CD4-positive, alpha-beta T cell (primary cell): ENCODE data around the gene JCAD. TPM values are rescaled to one million over a fixed set of nuclear protein-coding genes. Genes with fewer than 3 reads are reported as not detected.

Experiments used
- ATAC-seq: fragments of 200-7000 bp; cut with Tn5 transposase; one replicate; pipeline ENCODE4 v1.10.0; 2022; ENCODE audit warnings: mild to moderate bottlenecking; ENCODE audit not compliant: poor library complexity
- CTCF ChIA-PET: fragments of 350-600 bp; sonication (Branson Sonifier 250); formaldehyde crosslinking; loops from one replicate; lab custom pipeline; 2021; ENCODE audit warnings: antibody characterized with exemption, inconsistent platforms; lab: Charles Lee
- POLR2A ChIA-PET: fragments of 350-600 bp; sonication (Branson Sonifier 250); formaldehyde crosslinking; loops from one replicate; lab custom pipeline; 2021; ENCODE audit warnings: antibody characterized with exemption, inconsistent platforms; lab: Charles Lee
- DNase-seq, 14 experiments: peaks; one replicate each; pipeline ENCODE4 v3.0.0-alpha.2; 2013 to 2020; ENCODE audit warnings: mixed read lengths in 2 of 14
- H3K27ac ChIP-seq, 2 donors: one replicate each; pipeline versions ENCODE4 v1.5.1 to v1.7.0; 2013; ENCODE audit warnings: low read length in 2 of 2, low read depth in 1 of 2, mild to moderate bottlenecking in 1 of 2
- H3K27me3 ChIP-seq, 2 experiments: 1 replicate in 1 of 2; 2 replicates in 1 of 2; pipeline versions ENCODE4 v1.6.1 to v1.7.0; 2013; ENCODE audit warnings: low read length in 2 of 2, control low read depth in 1 of 2, mild to moderate bottlenecking in 1 of 2, moderate library complexity in 1 of 2; ENCODE audit not compliant: insufficient read depth in 2 of 2, control insufficient read depth in 1 of 2
- H3K36me3 ChIP-seq: one replicate; pipeline ENCODE4 v1.6.1; 2013; ENCODE audit warnings: low read length, control low read depth; ENCODE audit not compliant: insufficient read depth
- H3K4me1 ChIP-seq: one replicate; pipeline ENCODE4 v1.6.1; 2013; ENCODE audit warnings: low read length, control low read depth; ENCODE audit not compliant: insufficient read depth
- H3K4me3 ChIP-seq: one replicate; pipeline ENCODE4 v1.5.1; 2013; ENCODE audit warnings: mild to moderate bottlenecking, low read length, moderate library complexity
- H3K9me3 ChIP-seq, 2 experiments: 1 replicate in 1 of 2; 2 replicates in 1 of 2; pipeline versions ENCODE4 v1.6.1 to v1.7.0; 2013; ENCODE audit warnings: low read length in 2 of 2, mild to moderate bottlenecking in 2 of 2, control low read depth in 1 of 2, moderate library complexity in 1 of 2; ENCODE audit not compliant: control insufficient read depth in 1 of 2, insufficient read depth in 1 of 2
- H3K27ac Mint-ChIP-seq: one replicate; pipeline ENCODE4 v1.8.0; 2020; ENCODE audit warnings: mixed read lengths
- H3K27me3 Mint-ChIP-seq: one replicate; pipeline ENCODE4 v1.8.0; 2021; ENCODE audit warnings: mixed read lengths
- H3K36me3 Mint-ChIP-seq: one replicate; pipeline ENCODE4 v1.8.0; 2021; ENCODE audit warnings: low read depth, mixed read lengths
- H3K4me1 Mint-ChIP-seq: one replicate; pipeline ENCODE4 v1.8.0; 2021; ENCODE audit warnings: low read depth, mixed read lengths
- H3K4me3 Mint-ChIP-seq: one replicate; pipeline ENCODE4 v1.8.0; 2020; ENCODE audit warnings: mild to moderate bottlenecking, mixed read lengths
- H3K9me3 Mint-ChIP-seq: one replicate; pipeline ENCODE4 v1.8.0; 2020; ENCODE audit warnings: mixed read lengths
- CTCF ChIP-seq: fragments of 200-600 bp; IDR thresholded peaks from one replicate; pipeline ENCODE4 v1.8.0; 2022; ENCODE audit warnings: antibody characterized with exemption, mild to moderate bottlenecking
- intact Hi-C, 2 experiments: fragments of 100-400 bp; cut with DNase I in 1 of 2; cut with micrococcal nuclease in 1 of 2; formaldehyde crosslinking; loops; one replicate each; pipeline versions ENCODE4 v1.15.1 to v1.9.0; 2023 to 2025; cut with DNase I, micrococcal nuclease
- total RNA-seq, 174 experiments: library from RNA in 2 of 174; stranded (reverse) in 2 of 174; gene quantifications; one replicate each; pipeline ENCODE4 v1.2.3 and lab custom pipeline; 2021 to 2026

The JCAD gene
- total RNA-seq, 2 experiments from 2014 or later, result not detected

- H3K36me3 ChIP-seq, result no peaks in the 10 kb centered on the region
- Mint-ChIP-seq H3K27me3 (peaks cover 89% of the 10 kb centered on the region), H3K4me1 (peaks cover 12% of the 10 kb centered on the region), H3K4me3 (no peak overlapping the region), H3K9me3 (no peaks in the 10 kb centered on the region), H3K36me3 (no peaks in the 10 kb centered on the region), H3K27ac (no peak overlapping the region)
- no peak for ATAC-seq
- no peak overlapping the region for H3K27ac ChIP-seq
- ChIA-PET CTCF (interaction anchor here (1.1 to 2.2 kb wide), 2 partner anchors 41 to 45 kb away, joined by 3 to 6 read pairs; no protein-coding TSS in a partner anchor), POLR2A (no interaction called here)
- H3K9me3 ChIP-seq, result peaks cover 0 to 5% of the 10 kb centered on the region in 2 experiments
- H3K27me3 ChIP-seq, result peaks cover 39 to 53% of the 10 kb centered on the region in 2 experiments
- no peak for DNase-seq
- intact Hi-C loops, result no loop called here
- H3K4me1 ChIP-seq, result peaks cover 11% of the 10 kb centered on the region
- H3K4me3 ChIP-seq, result no peak overlapping the region
- no peak for TF ChIP-seq CTCF
Measured at GRCh38 chr10:30043476-30044270, 15.7 kb downstream of the JCAD start.

GRCh38 chr10:30042820-30043219 lies 16.6 kb downstream of the JCAD start:
- Histone ChIP-seq H3K27me3 (peaks cover 42 to 54% of the 10 kb centered on the region in 2 experiments), H3K4me1 (peaks cover 3% of the 10 kb centered on the region), H3K27ac (no peak overlapping the region), H3K4me3 (no peak overlapping the region), H3K36me3 (no peaks in the 10 kb centered on the region), H3K9me3 (peaks cover 0 to 5% of the 10 kb centered on the region in 2 experiments)
- no peaks in the 10 kb centered on the region for H3K36me3 Mint-ChIP-seq
- no peak for DNase-seq
- H3K27me3 Mint-ChIP-seq, result peaks cover 91% of the 10 kb centered on the region
- CTCF ChIA-PET, result interaction anchor here (1.1 to 2.2 kb wide), 2 partner anchors 40 to 44 kb away, joined by 3 to 6 read pairs; no protein-coding TSS in a partner anchor
- TF ChIP-seq CTCF, result no peak
- peaks cover 6% of the 10 kb centered on the region for H3K4me1 Mint-ChIP-seq
- no peak overlapping the region for H3K4me3 Mint-ChIP-seq
- no peak overlapping the region for H3K27ac Mint-ChIP-seq
- intact Hi-C loops, result no loop called here
- ATAC-seq, result no peak
- POLR2A ChIA-PET, result no interaction called here
- no peaks in the 10 kb centered on the region for H3K9me3 Mint-ChIP-seq

GRCh38 chr10:30041196-30042105 lies 17.9 kb downstream of the JCAD start:
- TF ChIP-seq CTCF, result no peak

More at GRCh38 chr10:30041196-30042105, 17.9 kb downstream of the JCAD start:
- H3K4me3 ChIP-seq, result no peak overlapping the region
- no peaks in the 10 kb centered on the region for H3K36me3 ChIP-seq
- no peaks in the 10 kb centered on the region for H3K9me3 Mint-ChIP-seq
- H3K27me3 Mint-ChIP-seq, result peaks cover 94% of the 10 kb centered on the region
- DNase-seq (no peak), ATAC-seq (no peak)
- H3K4me3 Mint-ChIP-seq, result no peak overlapping the region
- H3K36me3 Mint-ChIP-seq, result no peaks in the 10 kb centered on the region
- ChIA-PET POLR2A (interaction anchor here (2.0 kb wide), 1 partner anchor 14 kb away, joined by 9 read pairs; no protein-coding TSS in a partner anchor), CTCF (interaction anchor here (2.2 kb wide), 1 partner anchor 43 kb away, joined by 6 read pairs; no protein-coding TSS in a partner anchor)
- H3K9me3 ChIP-seq, result peaks cover 0 to 5% of the 10 kb centered on the region in 2 experiments
- no peak overlapping the region for H3K27ac Mint-ChIP-seq
- no peak overlapping the region for H3K27ac ChIP-seq
- no peaks in the 10 kb centered on the region for H3K4me1 ChIP-seq
- peaks cover 43 to 54% of the 10 kb centered on the region in 2 experiments for H3K27me3 ChIP-seq
- intact Hi-C loops, result no loop called here
- H3K4me1 Mint-ChIP-seq, result peaks cover 3% of the 10 kb centered on the region
